HUDEP-2 (cell line): ENCODE data around the gene CYP2S1.

Experiments used
- DNase-seq, 76 experiments: peaks; one replicate each; lab custom pipeline; 2025; ENCODE audit not compliant: unreplicated experiment in 76 of 76; lab: John Stamatoyannopoulos, UW

Gene CYP2S1

GRCh38 chr19:41194157-41194552 is 1.1 kb downstream of the CYP2S1 start:
- DNase-seq = no peak

GRCh38 chr19:41195675-41196497 is 2.9 kb downstream of the CYP2S1 start:
- DNase-seq = no peak

- no peak for DNase-seq
Measured at GRCh38 chr19:41198559-41198958, 5.5 kb downstream of the CYP2S1 start.

- DNase-seq = no peak
Measured at GRCh38 chr19:41203371-41203770, 10.4 kb downstream of the CYP2S1 start.

- peak in 72 of 76 experiments; percentile 19 to 90 (median 74) for DNase-seq
Measured at GRCh38 chr19:41204338-41204737, 11.3 kb downstream of the CYP2S1 start.

- no peak for DNase-seq
Measured at GRCh38 chr19:41205995-41206394, 13.0 kb downstream of the CYP2S1 start.

GRCh38 chr19:41206456-41206855 is 13.4 kb downstream of the CYP2S1 start:
- no peak for DNase-seq

- DNase-seq = peak in 60 of 76 experiments; percentile 7 to 77 (median 54)
Measured at GRCh38 chr19:41206926-41207750, 14.1 kb downstream of the CYP2S1 start.

- DNase-seq = no peak
Measured at GRCh38 chr19:41214161-41214560, 21.1 kb downstream of the CYP2S1 start.

- no peak for DNase-seq
Measured at GRCh38 chr19:41217741-41218140, 24.7 kb downstream of the CYP2S1 start.

- DNase-seq = no peak
Measured at GRCh38 chr19:41218249-41218614, 25.2 kb downstream of the CYP2S1 start.

GRCh38 chr19:41218615-41219507 is 25.8 kb downstream of the CYP2S1 start, which contains the start of gene AXL:
Gene AXL, plus strand, starts transcription at chr19:41219223. Its CDS starts 170 bp downstream, at chr19:41219393.
- peak in 12 of 76 experiments; percentile 10 to 40 (median 26) for DNase-seq

- peak in 68 of 76 experiments; percentile 17 to 89 (median 62) for DNase-seq
Measured at GRCh38 chr19:41219924-41220567, 27.0 kb downstream of the CYP2S1 start.

GRCh38 chr19:41220811-41221210 is 27.8 kb downstream of the CYP2S1 start:
- no peak for DNase-seq

GRCh38 chr19:41221514-41222205 is 28.6 kb downstream of the CYP2S1 start:
- DNase-seq = no peak

GRCh38 chr19:41222240-41222639 is 29.2 kb downstream of the CYP2S1 start:
- DNase-seq = no peak

GRCh38 chr19:41223431-41224234 is 30.6 kb downstream of the CYP2S1 start:
- no peak for DNase-seq

- DNase-seq = no peak
Measured at GRCh38 chr19:41224632-41225031, 31.6 kb downstream of the CYP2S1 start.
